ENCODE results near the gene IGFBP6.

IGFBP6 gene

DNA sequence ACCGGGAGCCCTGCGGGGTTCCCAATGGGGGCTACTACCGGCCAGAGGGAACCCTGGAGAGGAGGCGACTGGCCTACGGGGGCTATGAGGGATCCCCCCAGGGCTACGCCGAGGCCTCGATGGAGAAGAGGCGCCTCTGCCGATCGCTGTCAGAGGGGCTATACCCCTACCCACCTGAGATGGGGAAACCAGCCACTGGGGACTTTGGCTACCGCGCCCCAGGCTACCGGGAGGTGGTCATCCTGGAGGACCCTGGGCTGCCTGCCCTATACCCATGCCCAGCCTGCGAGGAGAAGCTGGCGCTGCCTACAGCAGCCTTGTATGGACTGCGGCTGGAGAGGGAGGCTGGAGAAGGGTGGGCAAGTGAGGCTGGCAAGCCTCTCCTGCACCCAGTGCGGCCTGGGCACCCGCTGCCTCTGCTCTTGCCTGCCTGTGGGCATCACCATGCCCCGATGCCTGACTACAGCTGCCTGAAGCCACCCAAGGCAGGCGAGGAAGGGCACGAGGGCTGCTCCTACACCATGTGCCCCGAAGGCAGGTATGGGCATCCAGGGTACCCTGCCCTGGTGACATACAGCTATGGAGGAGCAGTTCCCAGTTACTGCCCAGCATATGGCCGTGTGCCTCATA, 37.9 kb upstream of the IGFBP6 start:
- no peak for DNase-seq (ENCODE audit: low spot score)

DNA sequence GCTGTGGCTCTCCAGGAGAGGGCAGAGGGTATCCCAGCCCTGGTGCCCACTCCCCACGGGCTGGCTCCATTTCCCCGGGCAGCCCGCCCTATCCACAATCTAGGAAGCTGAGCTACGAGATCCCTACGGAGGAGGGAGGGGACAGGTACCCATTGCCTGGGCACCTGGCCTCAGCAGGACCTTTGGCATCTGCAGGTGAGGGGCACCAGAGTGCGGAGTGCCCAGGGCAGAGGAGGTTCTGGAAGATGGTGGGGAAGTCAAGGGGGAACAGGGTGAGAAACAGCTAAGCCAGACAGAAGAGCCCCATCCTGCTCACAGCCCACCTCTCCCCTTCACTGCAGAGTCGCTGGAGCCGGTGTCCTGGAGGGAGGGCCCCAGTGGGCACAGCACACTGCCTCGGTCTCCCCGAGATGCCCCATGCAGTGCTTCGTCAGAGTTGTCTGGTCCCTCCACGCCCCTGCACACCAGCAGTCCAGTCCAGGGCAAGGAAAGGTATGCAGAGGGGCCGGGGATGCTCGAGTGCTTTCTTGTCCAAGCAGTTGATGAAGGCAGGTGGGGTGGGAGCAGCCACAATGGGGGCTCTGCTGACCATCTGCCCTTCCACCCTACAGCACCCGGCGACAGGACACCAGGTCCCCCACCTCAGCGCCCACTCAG, 37.3 kb upstream of the IGFBP6 start:
- DNase-seq (ENCODE audit: low spot score) = no peak

DNA sequence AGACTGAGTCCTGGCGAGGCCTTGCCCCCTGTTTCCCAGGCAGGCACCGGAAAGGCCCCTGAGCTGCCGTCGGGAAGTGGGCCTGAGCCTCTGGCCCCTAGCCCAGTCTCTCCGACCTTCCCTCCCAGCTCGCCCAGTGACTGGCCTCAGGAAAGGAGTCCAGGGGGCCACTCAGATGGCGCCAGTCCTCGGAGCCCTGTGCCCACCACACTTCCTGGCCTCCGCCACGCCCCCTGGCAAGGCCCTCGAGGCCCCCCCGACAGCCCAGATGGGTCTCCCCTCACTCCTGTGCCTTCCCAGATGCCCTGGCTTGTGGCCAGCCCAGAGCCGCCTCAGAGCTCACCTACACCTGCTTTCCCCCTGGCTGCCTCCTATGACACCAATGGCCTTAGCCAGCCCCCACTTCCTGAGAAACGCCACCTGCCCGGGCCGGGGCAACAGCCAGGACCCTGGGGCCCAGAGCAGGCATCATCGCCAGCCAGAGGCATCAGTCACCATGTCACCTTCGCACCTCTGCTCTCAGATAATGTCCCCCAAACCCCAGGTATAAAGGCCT, 36.7 kb upstream of the IGFBP6 start:
- no peak for DNase-seq (ENCODE audit: low spot score)

DNA sequence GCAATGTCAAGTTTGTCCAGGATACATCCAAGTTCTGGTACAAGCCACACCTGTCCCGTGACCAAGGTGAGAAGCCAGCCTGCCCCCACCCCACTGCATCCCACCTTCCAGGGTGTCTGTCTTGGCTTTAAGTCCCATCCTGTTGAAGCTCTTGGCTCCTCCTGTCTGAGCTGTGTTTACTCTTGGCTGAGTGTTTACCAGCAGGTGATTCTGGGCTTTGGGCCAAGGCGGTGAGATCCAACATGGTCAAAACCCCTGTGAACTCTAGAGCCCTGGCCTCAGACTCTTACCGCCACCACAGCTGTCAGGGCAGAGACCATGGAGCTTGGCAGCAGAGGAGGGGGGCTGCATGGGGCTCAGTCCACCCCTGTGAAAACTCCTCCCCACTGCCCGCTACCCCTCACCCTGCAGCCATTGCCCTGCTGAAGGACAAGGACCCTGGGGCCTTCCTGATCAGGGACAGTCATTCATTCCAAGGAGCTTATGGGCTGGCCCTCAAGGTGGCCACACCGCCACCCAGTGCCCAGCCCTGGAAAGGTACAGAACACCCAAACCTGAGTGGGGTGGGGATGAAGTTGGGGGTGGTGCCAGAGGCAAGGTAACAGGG, 36.0 kb upstream of the IGFBP6 start:
- no peak for DNase-seq (ENCODE audit: low spot score)

GRCh38 chr12:53062011-53062961, 35.2 kb upstream of the IGFBP6 start:
- DNase-seq (ENCODE audit: low spot score) = no peak

DNA sequence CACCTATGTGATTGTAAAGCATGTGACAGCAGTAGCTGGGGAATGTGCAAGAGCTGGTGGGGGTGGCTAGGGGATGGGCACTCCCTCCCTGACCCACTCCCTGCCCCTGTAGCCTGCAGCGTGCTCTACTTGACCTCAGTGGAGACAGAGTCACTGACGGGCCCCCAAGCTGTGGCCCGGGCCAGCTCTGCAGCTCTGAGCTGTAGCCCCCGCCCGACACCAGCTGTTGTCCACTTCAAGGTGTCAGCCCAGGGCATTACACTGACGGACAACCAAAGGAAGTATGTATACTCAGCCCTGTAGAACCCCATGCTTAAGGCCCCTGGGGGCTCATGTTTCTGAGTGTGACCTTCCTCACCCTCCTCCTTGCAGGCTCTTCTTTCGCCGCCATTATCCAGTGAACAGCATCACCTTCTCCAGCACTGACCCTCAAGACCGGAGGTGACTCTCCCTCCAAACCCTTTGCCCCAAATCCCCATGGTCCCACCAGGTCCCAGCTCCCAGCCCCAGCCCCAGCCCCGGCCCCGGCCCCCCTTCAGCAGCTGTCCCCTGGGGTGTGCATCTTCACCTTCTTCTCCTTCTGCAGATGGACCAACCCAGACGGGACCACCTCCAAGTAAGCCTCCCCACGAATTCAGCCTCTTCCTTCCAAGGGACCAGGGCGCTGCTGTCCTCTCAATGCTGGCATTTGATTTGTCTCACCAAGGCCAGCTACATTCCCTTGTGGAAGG, 34.3 kb upstream of the IGFBP6 start:
- no peak for DNase-seq (ENCODE audit: low spot score)

DNA sequence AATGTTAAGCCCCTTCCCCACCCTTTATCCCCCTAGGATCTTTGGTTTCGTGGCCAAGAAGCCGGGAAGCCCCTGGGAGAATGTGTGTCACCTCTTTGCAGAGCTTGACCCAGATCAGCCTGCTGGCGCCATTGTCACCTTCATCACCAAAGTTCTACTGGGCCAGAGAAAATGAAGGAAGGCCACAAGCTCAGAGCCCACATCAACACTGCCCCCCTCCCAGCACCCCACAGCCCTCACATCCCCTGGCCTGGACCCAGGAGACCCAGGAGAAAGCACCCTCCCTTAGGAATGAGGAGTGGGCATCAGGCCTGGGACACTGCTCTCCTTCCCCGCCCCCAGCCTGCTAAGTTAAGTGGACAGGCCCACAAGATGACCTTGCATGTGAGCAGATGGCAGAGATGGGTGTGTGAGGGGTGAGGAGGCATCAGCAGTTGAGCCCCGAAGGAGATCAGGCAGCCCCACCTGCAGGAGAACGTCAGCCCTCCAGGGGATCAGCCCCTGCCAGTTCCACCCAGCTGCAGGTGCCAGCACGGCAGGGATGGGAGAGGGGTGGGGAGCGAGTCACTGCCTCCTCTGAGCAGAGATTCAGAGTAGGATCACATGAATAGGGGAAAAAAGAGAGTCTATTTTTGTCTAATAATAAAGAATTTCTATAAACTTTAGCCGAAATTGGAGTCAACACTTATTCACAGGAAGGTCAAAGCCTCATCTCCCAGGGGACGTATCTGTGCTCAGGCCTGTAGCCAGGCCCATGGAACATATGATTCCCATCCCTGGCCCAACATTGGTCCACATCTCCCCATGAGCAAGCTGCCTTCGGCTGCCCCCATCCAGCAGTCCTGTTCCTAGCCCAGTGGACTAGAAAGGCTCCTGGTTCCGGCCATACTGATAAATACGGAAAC, 33.5 kb upstream of the IGFBP6 start:
- DNase-seq (ENCODE audit: low spot score) = no peak

DNA sequence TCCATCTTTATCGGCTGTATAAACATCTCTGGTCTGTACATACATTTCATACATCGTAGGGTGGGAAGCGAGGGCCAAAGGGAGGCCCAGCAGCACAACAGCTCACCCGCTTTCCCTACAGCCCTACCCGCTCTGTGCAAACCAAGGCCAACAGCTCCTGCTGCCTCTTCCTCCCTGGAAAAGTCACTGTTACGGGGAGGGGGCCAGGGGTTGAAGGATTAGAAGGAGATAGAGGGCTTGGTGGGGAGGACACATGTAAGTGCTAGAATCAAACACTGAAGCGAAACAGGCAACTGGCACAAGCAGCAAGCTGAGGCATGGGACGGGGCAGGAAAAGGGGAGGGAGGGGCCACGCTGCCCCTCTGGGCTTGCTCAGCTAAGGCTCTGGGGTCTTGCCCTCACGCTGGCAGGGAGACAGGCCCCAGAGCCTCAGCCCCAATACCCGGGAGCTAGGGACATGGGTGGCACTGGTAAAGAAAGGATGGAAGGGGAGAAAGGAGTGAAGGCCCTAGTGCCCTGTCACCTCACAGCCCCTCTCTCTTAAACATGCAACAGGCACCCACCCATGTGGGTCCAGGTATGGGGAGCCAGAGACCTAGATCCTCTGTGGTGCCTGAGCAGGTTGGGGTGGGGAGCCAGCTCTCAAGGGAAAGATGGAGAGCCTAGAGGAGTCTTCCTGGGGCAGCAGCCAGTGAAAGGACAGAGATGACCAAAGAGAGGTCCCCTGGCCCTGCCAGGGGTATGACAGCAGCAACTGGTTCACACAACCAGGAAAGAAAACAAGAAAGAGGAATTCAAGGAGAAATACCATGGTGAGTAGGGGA, 32.6 kb upstream of the IGFBP6 start:
- DNase-seq (ENCODE audit: low spot score) = no peak

- no peak for DNase-seq (ENCODE audit: low spot score)
Observed at GRCh38 chr12:53065470-53065869, 32.0 kb upstream of the IGFBP6 start.

DNA sequence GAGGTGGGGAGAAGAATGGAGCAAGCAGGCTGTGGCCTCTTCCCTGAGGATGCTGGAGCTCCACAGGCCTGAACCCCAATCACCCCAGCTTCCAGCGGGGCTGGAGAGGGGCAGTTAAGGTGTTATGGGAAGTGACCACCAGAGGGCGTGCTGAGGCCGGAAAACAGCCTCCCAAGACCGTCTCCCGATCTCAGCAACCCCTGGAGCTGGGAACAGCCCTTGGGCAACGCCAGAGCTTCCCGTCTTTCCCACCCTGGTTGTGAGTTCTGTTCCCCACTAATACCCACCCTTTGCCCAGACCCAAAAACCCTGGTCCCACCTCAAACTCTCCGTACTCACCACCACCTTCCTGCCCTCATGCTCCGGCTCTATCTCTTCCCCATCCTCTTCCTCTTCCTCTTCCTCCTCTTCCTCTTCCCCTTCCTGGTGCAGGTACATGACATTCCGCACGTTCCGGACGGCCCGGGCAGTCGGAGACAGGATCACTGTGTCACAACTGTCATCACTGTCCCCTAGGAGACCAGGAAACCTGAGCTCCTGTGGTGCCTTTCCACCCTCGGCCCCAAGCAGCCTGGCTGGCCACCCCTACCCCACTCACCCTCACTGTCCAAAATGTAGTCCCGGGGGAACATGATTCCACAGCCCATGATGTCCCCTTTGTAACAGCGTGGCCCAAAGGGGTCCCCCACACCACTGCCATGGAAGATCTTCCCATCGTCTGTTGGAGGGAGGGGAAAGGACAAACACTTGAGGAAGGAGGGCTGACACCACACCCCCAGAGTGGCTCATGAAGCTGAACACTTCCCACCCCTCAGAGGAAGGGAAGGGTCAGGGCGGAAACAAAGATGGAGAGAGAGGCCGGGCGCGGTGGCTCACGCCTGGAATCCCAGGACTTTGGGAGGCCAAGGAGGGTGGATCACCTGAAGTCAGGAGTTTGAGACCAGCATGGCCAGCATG, 31.2 kb upstream of the IGFBP6 start:
- peak; percentile 78 for DNase-seq (ENCODE audit: low spot score)

GRCh38 chr12:53067074-53067992, 30.1 kb upstream of the IGFBP6 start:
- no peak for DNase-seq (ENCODE audit: low spot score)

DNA sequence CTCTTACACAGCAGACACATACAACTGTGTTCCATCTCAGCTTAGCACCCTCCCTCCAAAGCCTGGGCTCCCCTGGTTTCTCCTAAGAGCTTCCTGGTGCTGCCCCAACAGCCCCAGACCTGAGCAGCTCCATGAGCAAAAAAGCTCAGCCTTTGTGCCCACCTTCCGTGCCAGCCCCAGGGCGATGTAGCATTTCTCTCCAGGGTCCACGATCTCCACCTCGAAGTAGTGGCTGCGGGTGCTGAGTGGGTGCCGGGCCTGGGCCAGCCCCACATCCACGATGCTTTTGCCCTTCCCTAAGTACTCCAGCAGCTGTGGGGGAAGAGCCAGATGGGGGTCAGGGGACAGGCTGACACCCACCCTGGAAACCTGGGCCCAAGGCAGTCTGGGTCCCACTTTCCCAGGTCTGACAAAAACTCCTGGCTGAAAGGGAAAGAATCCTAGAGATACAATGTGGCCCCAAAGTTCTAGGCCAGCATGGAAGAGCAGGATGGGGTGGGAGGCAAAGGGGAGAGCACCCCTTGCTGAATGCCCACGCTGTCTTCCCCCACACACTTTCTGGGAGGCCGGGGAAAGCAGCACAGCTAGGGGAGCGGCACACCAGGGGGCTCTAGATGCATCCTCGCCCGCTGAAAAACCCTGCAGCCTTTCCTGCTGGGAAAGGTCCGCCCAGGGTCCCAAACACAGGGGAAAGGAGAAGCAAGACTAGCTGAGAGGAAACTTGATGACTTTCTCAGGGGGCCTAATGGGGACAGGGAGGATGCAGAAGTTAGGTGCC, 29.3 kb upstream of the IGFBP6 start:
- DNase-seq (ENCODE audit: low spot score) = no peak

- DNase-seq (ENCODE audit: low spot score) = no peak
Observed at GRCh38 chr12:53068811-53069585, 28.5 kb upstream of the IGFBP6 start.

DNA sequence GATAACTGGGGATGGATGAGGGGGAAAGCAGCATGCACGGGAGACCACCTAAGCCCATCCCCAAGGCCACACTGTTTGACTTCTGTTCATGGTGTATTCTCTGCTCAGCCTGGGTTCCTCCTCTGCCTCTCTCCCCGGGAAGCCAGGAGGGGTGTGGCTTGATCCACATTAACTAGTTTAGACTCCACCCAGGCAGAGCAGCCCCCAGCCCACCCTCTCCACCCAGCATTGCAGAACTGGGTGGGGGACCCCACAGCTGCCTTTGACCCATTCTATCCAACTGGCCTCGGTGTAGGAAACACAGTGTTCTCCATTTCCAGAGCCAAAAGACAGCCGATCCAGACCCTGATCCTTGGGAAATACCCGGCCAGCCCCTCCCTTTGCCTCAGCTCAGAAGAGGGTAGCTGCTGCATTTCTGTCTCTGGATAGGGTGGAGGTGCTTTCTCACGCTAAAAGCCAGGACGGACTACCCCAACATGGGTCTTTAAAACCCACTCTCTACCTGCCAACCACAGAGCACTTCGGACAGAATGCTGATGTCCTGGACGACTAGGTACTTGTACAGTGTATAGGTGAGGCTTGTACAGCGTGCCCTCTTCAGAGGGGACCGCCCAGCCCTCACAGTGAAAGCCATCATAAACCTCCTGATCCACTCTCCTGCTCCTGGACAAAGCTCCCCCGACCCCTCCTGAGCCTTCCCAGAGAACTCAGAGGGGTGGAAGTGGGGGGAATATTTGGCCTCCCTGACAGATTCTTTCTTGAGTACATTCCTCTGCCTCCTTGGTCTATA, 27.7 kb upstream of the IGFBP6 start:
- no peak for DNase-seq (ENCODE audit: low spot score)

Measured in kidney capillary endothelial cell (primary cell).